HG03108 (cell line): ENCODE data around the gene SPAST.
"Not testable (repeated sequence)": the region's sequence is repeated elsewhere in the genome, so short reads cannot be mapped to it uniquely, and the experiment has no call there.

ENCODE experiments used
- ATAC-seq: cut with Tn5 transposase; IDR thresholded peaks from one replicate; pipeline ENCODE4 v1.9.1; 2021; ENCODE audit warnings: moderate library complexity; ENCODE audit not compliant: unreplicated experiment

The SPAST gene

GRCh38 chr2:32063310-32064020 lies at the start of gene SPAST:
TSS of gene SPAST (plus strand) at chr2:32063556. CDS start at chr2:32063832, 276 bp downstream.
- ATAC-seq = peak; percentile 96

- not testable (repeated sequence) for ATAC-seq
Observed at GRCh38 chr2:32018789-32019482, 44.4 kb upstream of the SPAST start.

- not testable (repeated sequence) for ATAC-seq
Observed at GRCh38 chr2:32034198-32034887, 29.0 kb upstream of the SPAST start.

- peak; percentile 91 for ATAC-seq
Observed at GRCh38 chr2:32039447-32040219, 23.7 kb upstream of the SPAST start, which contains the start of gene DPY30. TSS of gene DPY30 (minus strand) at chr2:32039805. CDS start at chr2:32039456, 349 bp downstream.

GRCh38 chr2:32043561-32043960 lies 19.8 kb upstream of the SPAST start:
- ATAC-seq = no peak

GRCh38 chr2:32051836-32052439 lies 11.4 kb upstream of the SPAST start:
- no peak for ATAC-seq

GRCh38 chr2:32054583-32054982 lies 8.8 kb upstream of the SPAST start:
- ATAC-seq = not testable (repeated sequence)

- ATAC-seq = no peak
Observed at GRCh38 chr2:32058130-32058529, 5.2 kb upstream of the SPAST start.

- ATAC-seq = no peak
Observed at GRCh38 chr2:32060266-32060665, 3.1 kb upstream of the SPAST start.

- no peak for ATAC-seq
Observed at GRCh38 chr2:32061430-32061829, 1.9 kb upstream of the SPAST start.

GRCh38 chr2:32061973-32062861 lies 1.1 kb upstream of the SPAST start:
- ATAC-seq = no peak

GRCh38 chr2:32064021-32064601 lies 755 bp downstream of the SPAST start:
- no peak for ATAC-seq

- ATAC-seq = no peak
Observed at GRCh38 chr2:32064713-32065112, 1.4 kb downstream of the SPAST start.

GRCh38 chr2:32067549-32067948 lies 4.2 kb downstream of the SPAST start:
- no peak for ATAC-seq

- ATAC-seq = no peak
Observed at GRCh38 chr2:32074134-32074506, 10.8 kb downstream of the SPAST start.

- ATAC-seq = no peak
Observed at GRCh38 chr2:32095671-32096070, 32.3 kb downstream of the SPAST start.

GRCh38 chr2:32108111-32108510 lies 44.8 kb downstream of the SPAST start:
- no peak for ATAC-seq

GRCh38 chr2:32118055-32118454 lies 54.7 kb downstream of the SPAST start:
- no peak for ATAC-seq

GRCh38 chr2:32119161-32119560 lies 55.8 kb downstream of the SPAST start:
- ATAC-seq = no peak
